HL-60 (cell line): ENCODE data around the gene SLC9A3.

ENCODE experiments used
- DNase-seq, 2 experiments: peaks; one replicate each; pipeline ENCODE4 v3.0.0-alpha.2; 2010 to 2020; ENCODE audit warnings: low read depth in 1 of 2, low spot score in 1 of 2
- H3K27ac ChIP-seq: fragments of 250-450 bp; sonication (Bioruptor Pico); replicated peaks from 2 replicates; pipeline ENCODE4 v1.5.1; 2020; ENCODE audit warnings: mild to moderate bottlenecking, moderate library complexity
- H3K27me3 ChIP-seq: fragments of 250-450 bp; sonication (Bioruptor Pico); 2 replicates; pipeline ENCODE4 v1.5.1; 2021; ENCODE audit warnings: mild to moderate bottlenecking, moderate library complexity; ENCODE audit not compliant: insufficient read depth, poor library complexity, severe bottlenecking
- H3K4me3 ChIP-seq: replicated peaks from 2 replicates; pipeline ENCODE4 v1.5.1; 2011; ENCODE audit warnings: mild to moderate bottlenecking, control low read depth, low read length; ENCODE audit not compliant: insufficient read depth
- CTCF ChIP-seq: IDR thresholded peaks from one replicate; pipeline ENCODE4 v1.5.1; 2011; ENCODE audit warnings: low read length, control low read depth, inconsistent platforms; ENCODE audit not compliant: insufficient read depth
- GABPA ChIP-seq: IDR thresholded peaks from 2 replicates; pipeline ENCODE4 v1.6.1; 2012; ENCODE audit warnings: low read depth
- POLR2AphosphoS5 ChIP-seq: IDR thresholded peaks from 2 replicates; pipeline ENCODE4 v1.6.1; 2012; ENCODE audit warnings: low read depth
- SPI1 ChIP-seq: IDR thresholded peaks from 2 replicates; pipeline ENCODE4 v1.6.1; 2012; ENCODE audit warnings: low read depth, mild to moderate bottlenecking, borderline replicate concordance
- TF ChIP-seq, protein P1 (sequence below): IDR thresholded peaks from 2 replicates; pipeline ENCODE4 v1.6.1; 2012; ENCODE audit warnings: low read depth; ENCODE audit not compliant: insufficient replicate concordance

Gene SLC9A3

DNA sequence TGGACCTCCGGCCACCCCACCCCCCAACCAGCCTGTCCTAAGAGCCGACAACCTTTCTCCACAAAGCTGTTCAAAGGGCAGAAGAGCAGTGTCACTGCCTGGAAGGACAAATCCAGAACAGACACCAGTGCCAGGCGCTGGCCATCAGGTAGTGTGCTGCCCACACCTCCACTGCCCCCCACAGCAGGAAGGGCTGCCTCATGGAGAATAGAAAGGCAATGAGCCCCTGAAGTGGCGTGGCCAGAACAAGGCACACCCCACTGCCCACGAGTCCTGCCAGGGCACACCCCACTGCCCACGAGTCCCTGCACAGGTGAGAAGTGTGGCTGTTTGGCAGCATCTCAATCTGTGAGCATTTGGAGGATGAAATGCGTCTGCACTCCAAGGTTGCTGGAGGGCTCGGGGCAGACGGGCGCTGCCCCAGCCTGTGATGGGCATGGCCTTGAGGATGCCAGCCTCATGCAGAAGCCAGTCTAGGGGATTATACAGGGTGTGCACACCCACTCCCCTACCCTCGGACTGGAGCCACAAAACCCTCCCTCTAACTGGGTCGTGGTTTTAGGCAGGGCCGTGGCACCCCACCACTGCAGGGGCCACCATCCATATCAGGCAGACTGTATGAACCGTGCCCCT is 2.3 kb upstream of the SLC9A3 start:
- Histone ChIP-seq H3K27me3 (peaks cover 56% of the 10 kb centered on the region), H3K4me3 (no peak overlapping the region), H3K27ac (no peak overlapping the region)
- TF ChIP-seq SPI1 (no peak), GABPA (no peak), POLR2AphosphoS5 (no peak), CTCF (no peak)
- TF ChIP-seq, protein P1, sequence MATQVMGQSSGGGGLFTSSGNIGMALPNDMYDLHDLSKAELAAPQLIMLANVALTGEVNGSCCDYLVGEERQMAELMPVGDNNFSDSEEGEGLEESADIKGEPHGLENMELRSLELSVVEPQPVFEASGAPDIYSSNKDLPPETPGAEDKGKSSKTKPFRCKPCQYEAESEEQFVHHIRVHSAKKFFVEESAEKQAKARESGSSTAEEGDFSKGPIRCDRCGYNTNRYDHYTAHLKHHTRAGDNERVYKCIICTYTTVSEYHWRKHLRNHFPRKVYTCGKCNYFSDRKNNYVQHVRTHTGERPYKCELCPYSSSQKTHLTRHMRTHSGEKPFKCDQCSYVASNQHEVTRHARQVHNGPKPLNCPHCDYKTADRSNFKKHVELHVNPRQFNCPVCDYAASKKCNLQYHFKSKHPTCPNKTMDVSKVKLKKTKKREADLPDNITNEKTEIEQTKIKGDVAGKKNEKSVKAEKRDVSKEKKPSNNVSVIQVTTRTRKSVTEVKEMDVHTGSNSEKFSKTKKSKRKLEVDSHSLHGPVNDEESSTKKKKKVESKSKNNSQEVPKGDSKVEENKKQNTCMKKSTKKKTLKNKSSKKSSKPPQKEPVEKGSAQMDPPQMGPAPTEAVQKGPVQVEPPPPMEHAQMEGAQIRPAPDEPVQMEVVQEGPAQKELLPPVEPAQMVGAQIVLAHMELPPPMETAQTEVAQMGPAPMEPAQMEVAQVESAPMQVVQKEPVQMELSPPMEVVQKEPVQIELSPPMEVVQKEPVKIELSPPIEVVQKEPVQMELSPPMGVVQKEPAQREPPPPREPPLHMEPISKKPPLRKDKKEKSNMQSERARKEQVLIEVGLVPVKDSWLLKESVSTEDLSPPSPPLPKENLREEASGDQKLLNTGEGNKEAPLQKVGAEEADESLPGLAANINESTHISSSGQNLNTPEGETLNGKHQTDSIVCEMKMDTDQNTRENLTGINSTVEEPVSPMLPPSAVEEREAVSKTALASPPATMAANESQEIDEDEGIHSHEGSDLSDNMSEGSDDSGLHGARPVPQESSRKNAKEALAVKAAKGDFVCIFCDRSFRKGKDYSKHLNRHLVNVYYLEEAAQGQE: no peak
- DNase-seq: no peak

DNA sequence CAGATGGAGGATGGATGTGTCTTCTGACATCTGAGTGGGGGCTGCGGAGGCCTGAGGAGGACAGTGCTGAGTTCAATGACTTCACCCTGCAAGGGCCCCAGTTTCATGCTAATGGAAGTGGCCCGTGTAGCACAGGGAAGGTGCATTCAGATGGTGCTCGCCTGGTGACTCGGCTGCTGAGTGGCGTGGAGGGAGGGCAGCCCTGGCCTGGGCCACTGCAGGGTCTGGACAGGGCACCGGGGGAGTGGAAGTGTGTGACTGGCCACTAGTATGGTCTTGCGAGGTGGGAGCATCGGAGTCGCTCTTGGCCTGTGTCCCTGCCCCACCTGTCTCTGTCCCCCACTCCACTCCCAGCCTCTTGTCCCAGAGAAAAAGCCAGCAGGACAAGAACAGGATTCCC is 1.7 kb upstream of the SLC9A3 start:
- Histone ChIP-seq H3K27ac (no peak overlapping the region), H3K4me3 (no peak overlapping the region), H3K27me3 (peaks cover 62% of the 10 kb centered on the region)
- DNase-seq: no peak
- TF ChIP-seq CTCF (no peak), SPI1 (no peak), POLR2AphosphoS5 (no peak), GABPA (no peak)
- TF ChIP-seq, protein P1: no peak

GRCh38 chr5:524973-525761 is 918 bp upstream of the SLC9A3 start:
- H3K27ac ChIP-seq: no peak overlapping the region
- H3K27me3 ChIP-seq: peaks cover 69% of the 10 kb centered on the region
- no peak for DNase-seq
- H3K4me3 ChIP-seq: no peak overlapping the region
- TF ChIP-seq, protein P1: no peak
- no peak for TF ChIP-seq POLR2AphosphoS5
- no peak for TF ChIP-seq CTCF
- no peak for TF ChIP-seq GABPA
- TF ChIP-seq SPI1: no peak
